Left ventricle myocardium inferior (tissue), 1 donor: ENCODE results near the gene ADGRG4. TPM values are rescaled to one million over a fixed set of nuclear protein-coding genes. Genes with fewer than 3 reads are reported as not detected.

Experiments
- DNase-seq: peaks from one replicate; pipeline ENCODE4 v3.0.0-alpha.2; 2020
- H3K27ac ChIP-seq: fragments of 200-600 bp; replicated peaks from 2 replicates; pipeline ENCODE4 v1.8.0; 2021
- H3K27me3 ChIP-seq: fragments of 200-600 bp; 2 replicates; pipeline ENCODE4 v1.8.0; 2021; ENCODE audit warnings: low read depth
- H3K36me3 ChIP-seq: fragments of 200-600 bp; 2 replicates; pipeline ENCODE4 v1.8.0; 2021
- H3K4me1 ChIP-seq: fragments of 200-600 bp; 2 replicates; pipeline ENCODE4 v1.8.0; 2021
- H3K4me3 ChIP-seq: fragments of 200-600 bp; 2 replicates; pipeline ENCODE4 v1.8.0; 2021; ENCODE audit warnings: mild to moderate bottlenecking, moderate library complexity
- H3K9me3 ChIP-seq: fragments of 200-600 bp; replicated peaks from 2 replicates; pipeline ENCODE4 v1.8.0; 2021
- intact Hi-C: fragments of 100-400 bp; cut with micrococcal nuclease; formaldehyde crosslinking; loops from one replicate; pipeline ENCODE4 v1.11.0; 2022
- total RNA-seq: library from RNA; stranded (reverse); fragmentation: NEBNext Ultra II Directional; extraction: Animal tissue kit (Norgen Biotek cat#: 25700); gene quantifications from one replicate; pipeline ENCODE4 v1.2.1, GENCODE V29; 2021
- TF ChIP-seq, protein P1 (sequence below): fragments of 200-600 bp; IDR thresholded peaks from 2 replicates; pipeline ENCODE4 v1.8.0; 2021; ENCODE audit warnings: antibody characterized with exemption, mild to moderate bottlenecking, borderline replicate concordance
- donor health status: DM: no; HTN: yes; CAD: no; lungs with severe emphysema.

Gene ADGRG4
- total RNA-seq, 1 donor from 2014 or later, result not detected

DNA sequence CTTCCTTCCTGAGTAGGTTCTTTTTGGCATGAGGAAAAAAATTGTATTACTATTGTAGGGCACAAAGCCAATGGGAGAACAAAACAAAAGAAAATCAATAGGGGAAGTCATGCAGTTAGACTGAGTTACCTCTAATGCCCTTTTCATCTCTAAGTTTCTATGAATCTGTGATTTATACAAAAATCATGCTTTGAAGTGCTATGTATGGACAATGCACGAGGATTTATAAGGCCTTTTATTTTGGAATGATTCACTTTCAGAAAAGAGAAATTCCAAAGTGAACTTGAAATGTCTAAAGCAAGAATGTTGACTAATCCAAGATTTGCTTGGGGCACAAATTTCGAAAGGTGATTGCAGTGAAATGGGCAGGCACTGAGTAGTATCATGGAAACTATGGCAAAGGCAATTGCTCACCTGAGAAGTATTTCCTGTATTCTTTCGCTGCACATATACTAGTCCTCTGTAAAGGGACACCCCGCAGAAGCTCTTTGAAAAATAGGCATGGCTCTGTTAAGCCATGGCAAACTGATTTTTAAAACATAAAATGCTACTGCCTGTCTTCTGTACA, 52.8 kb downstream of the ADGRG4 start:
- no peaks in the 10 kb centered on the region for H3K4me1 ChIP-seq
- no peak overlapping the region for H3K27ac ChIP-seq
- DNase-seq, result no peak
- intact Hi-C loops, result no loop called here
- no peaks in the 10 kb centered on the region for H3K27me3 ChIP-seq
- no peak overlapping the region for H3K4me3 ChIP-seq
- H3K9me3 ChIP-seq, result no peaks in the 10 kb centered on the region
- TF ChIP-seq, protein P1, sequence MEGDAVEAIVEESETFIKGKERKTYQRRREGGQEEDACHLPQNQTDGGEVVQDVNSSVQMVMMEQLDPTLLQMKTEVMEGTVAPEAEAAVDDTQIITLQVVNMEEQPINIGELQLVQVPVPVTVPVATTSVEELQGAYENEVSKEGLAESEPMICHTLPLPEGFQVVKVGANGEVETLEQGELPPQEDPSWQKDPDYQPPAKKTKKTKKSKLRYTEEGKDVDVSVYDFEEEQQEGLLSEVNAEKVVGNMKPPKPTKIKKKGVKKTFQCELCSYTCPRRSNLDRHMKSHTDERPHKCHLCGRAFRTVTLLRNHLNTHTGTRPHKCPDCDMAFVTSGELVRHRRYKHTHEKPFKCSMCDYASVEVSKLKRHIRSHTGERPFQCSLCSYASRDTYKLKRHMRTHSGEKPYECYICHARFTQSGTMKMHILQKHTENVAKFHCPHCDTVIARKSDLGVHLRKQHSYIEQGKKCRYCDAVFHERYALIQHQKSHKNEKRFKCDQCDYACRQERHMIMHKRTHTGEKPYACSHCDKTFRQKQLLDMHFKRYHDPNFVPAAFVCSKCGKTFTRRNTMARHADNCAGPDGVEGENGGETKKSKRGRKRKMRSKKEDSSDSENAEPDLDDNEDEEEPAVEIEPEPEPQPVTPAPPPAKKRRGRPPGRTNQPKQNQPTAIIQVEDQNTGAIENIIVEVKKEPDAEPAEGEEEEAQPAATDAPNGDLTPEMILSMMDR, result no peak
- H3K36me3 ChIP-seq, result no peaks in the 10 kb centered on the region

DNA sequence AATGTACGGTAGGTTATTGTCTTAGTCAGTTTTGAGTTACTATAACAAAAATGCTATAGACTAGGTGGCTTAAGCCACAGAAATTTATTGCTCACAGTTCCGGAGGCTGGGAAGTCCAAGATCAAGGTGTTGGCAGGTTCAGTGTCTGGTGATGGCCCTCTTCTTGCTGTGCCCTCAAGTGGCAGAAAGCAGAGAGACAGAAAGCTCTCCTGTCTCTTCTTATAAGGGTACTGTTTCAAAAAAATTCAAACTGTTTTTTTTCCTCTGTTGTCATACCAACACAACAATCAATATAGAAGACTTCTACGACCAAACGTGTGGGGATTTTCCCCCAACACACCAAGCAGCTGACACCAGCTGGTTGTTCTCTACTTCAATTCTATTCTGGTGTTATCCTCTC, 53.4 kb downstream of the ADGRG4 start:
- Histone ChIP-seq H3K9me3 (no peaks in the 10 kb centered on the region), H3K4me3 (no peak overlapping the region), H3K27ac (no peak overlapping the region), H3K36me3 (no peaks in the 10 kb centered on the region), H3K4me1 (no peaks in the 10 kb centered on the region), H3K27me3 (no peaks in the 10 kb centered on the region)
- no peak for DNase-seq
- intact Hi-C loops, result no loop called here
- TF ChIP-seq, protein P1, result no peak

DNA sequence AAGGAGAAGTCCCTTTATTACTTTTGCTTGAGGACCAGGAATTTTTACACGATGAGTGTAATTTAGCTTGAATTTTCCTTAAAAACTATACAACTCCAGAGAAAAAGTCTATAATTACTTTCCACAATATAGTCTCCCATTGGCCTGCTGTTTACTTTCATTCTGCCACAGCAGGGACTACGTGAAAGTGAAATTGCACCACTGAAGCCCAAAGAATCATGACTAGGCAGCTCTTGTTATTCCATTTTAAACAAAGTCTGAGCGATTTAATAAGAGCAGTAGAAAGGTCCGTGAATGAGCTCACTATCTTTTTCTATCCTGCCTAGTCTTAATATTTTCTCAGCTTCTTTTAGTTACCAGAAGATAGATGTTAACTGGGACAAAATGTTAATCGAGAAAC, 68.6 kb downstream of the ADGRG4 start:
- no peaks in the 10 kb centered on the region for H3K27me3 ChIP-seq
- TF ChIP-seq, protein P1, result no peak
- H3K36me3 ChIP-seq, result no peaks in the 10 kb centered on the region
- no peak overlapping the region for H3K27ac ChIP-seq
- no peak overlapping the region for H3K4me3 ChIP-seq
- H3K9me3 ChIP-seq, result no peaks in the 10 kb centered on the region
- intact Hi-C loops, result no loop called here
- H3K4me1 ChIP-seq, result no peaks in the 10 kb centered on the region
- no peak for DNase-seq

DNA sequence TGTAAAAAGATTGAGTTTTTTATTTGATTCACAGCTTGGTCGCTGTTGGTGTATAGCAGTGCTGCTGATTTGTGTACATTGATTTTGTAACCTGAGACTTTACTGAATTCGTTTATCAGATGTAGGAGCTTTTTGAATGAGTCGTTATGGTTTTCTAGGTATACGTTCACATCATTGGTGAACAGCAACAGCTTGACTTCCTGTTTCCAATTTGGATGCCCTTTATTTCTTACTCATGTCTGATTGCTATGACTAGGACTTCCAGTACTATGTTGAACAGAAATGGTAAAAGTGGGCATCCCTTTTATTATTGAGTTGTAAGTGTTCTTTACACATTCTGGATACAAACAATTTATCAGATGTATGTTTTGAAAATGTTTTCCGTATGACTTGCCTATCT, 76.0 kb downstream of the ADGRG4 start:
- Histone ChIP-seq H3K9me3 (no peaks in the 10 kb centered on the region), H3K4me1 (no peaks in the 10 kb centered on the region), H3K27me3 (no peaks in the 10 kb centered on the region), H3K27ac (no peak overlapping the region), H3K36me3 (no peaks in the 10 kb centered on the region), H3K4me3 (no peak overlapping the region)
- no peak for DNase-seq
- intact Hi-C loops, result no loop called here
- TF ChIP-seq, protein P1, result no peak

DNA sequence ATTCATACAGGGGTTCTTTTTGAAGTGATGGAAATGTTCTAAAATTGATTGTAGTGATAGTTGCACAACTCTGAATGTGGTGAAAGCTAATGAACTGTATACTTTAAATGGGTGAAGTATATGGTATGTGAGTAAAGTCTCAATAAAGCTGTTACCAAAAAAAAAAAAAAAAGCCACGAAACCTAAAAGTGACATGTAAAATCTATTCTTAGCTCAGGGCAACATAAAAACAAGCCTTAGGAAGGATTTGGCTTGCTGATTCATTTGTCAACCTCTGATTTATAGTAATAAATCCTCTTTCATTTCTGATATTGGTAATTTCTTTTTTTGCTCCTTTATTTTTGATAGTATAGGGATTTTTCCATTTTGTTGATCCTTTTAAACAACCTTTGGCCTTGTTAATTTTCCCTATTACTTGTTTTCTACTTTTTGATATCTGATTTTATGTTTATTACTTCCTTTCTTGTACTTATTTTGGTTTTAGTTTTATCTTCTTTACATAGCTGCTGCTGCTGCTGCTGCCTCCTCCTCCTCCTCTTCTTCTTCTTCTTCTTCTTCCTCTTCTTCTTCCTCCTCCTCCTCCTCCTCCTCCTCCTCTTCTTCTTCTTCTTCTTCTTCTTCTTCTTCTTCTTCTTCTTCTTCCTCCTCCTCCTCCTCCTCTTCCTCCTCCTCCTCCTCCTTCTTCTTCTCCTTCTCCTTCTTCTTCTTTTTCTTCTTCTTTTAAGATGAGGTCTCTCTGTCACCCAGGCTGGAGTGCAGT, 79.4 kb downstream of the ADGRG4 start:
- H3K9me3 ChIP-seq, result no peaks in the 10 kb centered on the region
- DNase-seq, result no peak
- H3K4me1 ChIP-seq, result no peaks in the 10 kb centered on the region
- intact Hi-C loops, result no loop called here
- TF ChIP-seq, protein P1, result no peak
- H3K36me3 ChIP-seq, result no peaks in the 10 kb centered on the region
- H3K4me3 ChIP-seq, result no peak overlapping the region
- no peaks in the 10 kb centered on the region for H3K27me3 ChIP-seq
- no peak overlapping the region for H3K27ac ChIP-seq
